DOHH2 (cell line): ENCODE results near the gene RETREG1.

Experiments used
- H3F3A ChIP-seq: fragments of 200-600 bp; sonication (generic), shearing (Covaris generic); 2 replicates; pipeline ENCODE4 v1.6.0; 2016; ENCODE audit warnings: antibody characterized with exemption, mild to moderate bottlenecking; ENCODE audit not compliant: control insufficient read depth, insufficient read depth
- H3K27ac ChIP-seq: fragments of 200-600 bp; sonication (generic); 2 replicates; pipeline ENCODE4 v1.5.1; 2014; ENCODE audit warnings: low read depth, mild to moderate bottlenecking, low read length, moderate library complexity
- H3K27me3 ChIP-seq: fragments of 200-600 bp; sonication (generic); 2 replicates; pipeline ENCODE4 v1.6.1; 2014; ENCODE audit warnings: mild to moderate bottlenecking, low read length, mixed read lengths; ENCODE audit not compliant: control insufficient read depth
- H3K36me3 ChIP-seq: fragments of 200-600 bp; sonication (generic); 2 replicates; pipeline ENCODE4 v1.6.1; 2014; ENCODE audit warnings: mild to moderate bottlenecking, low read length, moderate library complexity, mixed read lengths; ENCODE audit not compliant: control insufficient read depth
- H3K4me1 ChIP-seq: fragments of 200-600 bp; sonication (generic); 2 replicates; pipeline ENCODE4 v1.6.1; 2014; ENCODE audit warnings: mild to moderate bottlenecking, low read length, mixed read lengths; ENCODE audit not compliant: control insufficient read depth
- H3K4me2 ChIP-seq: fragments of 200-600 bp; sonication (generic); 2 replicates; pipeline ENCODE4 v1.6.0; 2014; ENCODE audit warnings: mild to moderate bottlenecking, low read length, moderate library complexity
- H3K4me3 ChIP-seq: fragments of 200-600 bp; sonication (generic); 2 replicates; pipeline ENCODE4 v1.5.1; 2014; ENCODE audit warnings: mild to moderate bottlenecking, low read length, mixed read lengths
- H3K79me2 ChIP-seq: fragments of 200-600 bp; sonication (generic); 2 replicates; pipeline ENCODE4 v1.6.1; 2014; ENCODE audit warnings: mild to moderate bottlenecking, low read length, mixed read lengths; ENCODE audit not compliant: control insufficient read depth
- H3K9me2 ChIP-seq: fragments of 200-600 bp; sonication (generic); replicated peaks from 2 replicates; pipeline ENCODE4 v1.6.1; 2014; ENCODE audit warnings: mild to moderate bottlenecking, low read length, mixed read lengths; ENCODE audit not compliant: control insufficient read depth
- H3K9me3 ChIP-seq: fragments of 200-600 bp; sonication (generic); 2 replicates; pipeline ENCODE4 v1.6.1; 2014; ENCODE audit warnings: antibody characterized with exemption, low read length, mixed read lengths; ENCODE audit not compliant: control insufficient read depth, insufficient read depth
- H4K20me1 ChIP-seq: fragments of 200-600 bp; sonication (generic); 2 replicates; pipeline ENCODE4 v1.6.0; 2014; ENCODE audit warnings: low read depth, mild to moderate bottlenecking, antibody characterized with exemption, low read length, moderate library complexity; ENCODE audit not compliant: control insufficient read depth, insufficient read depth
- CTCF ChIP-seq: fragments of 200-600 bp; sonication (generic); IDR thresholded peaks from one replicate; pipeline ENCODE4 v1.5.1; 2014; ENCODE audit warnings: antibody characterized with exemption, mild to moderate bottlenecking, low read depth, low read length; ENCODE audit not compliant: poor library complexity, severe bottlenecking
- EZH2phosphoT487 ChIP-seq: fragments of 200-600 bp; sonication (generic); IDR thresholded peaks from 2 replicates; pipeline ENCODE4 v1.6.1; 2017; ENCODE audit warnings: borderline replicate concordance, mild to moderate bottlenecking, antibody characterized with exemption, low read length, moderate library complexity, mixed read lengths

Gene RETREG1

GRCh38 chr5:16589658-16590057 lies 27.1 kb downstream of the RETREG1 start:
- TF ChIP-seq CTCF (no peak), EZH2phosphoT487 (no peak)
- Histone ChIP-seq H3K79me2 (no peaks in the 10 kb centered on the region), H3K4me3 (no peak overlapping the region), H3K9me3 (no peaks in the 10 kb centered on the region), H3K4me1 (peaks cover 16% of the 10 kb centered on the region), H3K27ac (no peak overlapping the region), H3K27me3 (no peaks in the 10 kb centered on the region), H3K9me2 (no peaks in the 10 kb centered on the region; the same call in 1 of the 2 replicates), H3K36me3 (no peaks in the 10 kb centered on the region), H3K4me2 (no peak overlapping the region), H3F3A (no peaks in the 10 kb centered on the region), H4K20me1 (no peaks in the 10 kb centered on the region)

DNA sequence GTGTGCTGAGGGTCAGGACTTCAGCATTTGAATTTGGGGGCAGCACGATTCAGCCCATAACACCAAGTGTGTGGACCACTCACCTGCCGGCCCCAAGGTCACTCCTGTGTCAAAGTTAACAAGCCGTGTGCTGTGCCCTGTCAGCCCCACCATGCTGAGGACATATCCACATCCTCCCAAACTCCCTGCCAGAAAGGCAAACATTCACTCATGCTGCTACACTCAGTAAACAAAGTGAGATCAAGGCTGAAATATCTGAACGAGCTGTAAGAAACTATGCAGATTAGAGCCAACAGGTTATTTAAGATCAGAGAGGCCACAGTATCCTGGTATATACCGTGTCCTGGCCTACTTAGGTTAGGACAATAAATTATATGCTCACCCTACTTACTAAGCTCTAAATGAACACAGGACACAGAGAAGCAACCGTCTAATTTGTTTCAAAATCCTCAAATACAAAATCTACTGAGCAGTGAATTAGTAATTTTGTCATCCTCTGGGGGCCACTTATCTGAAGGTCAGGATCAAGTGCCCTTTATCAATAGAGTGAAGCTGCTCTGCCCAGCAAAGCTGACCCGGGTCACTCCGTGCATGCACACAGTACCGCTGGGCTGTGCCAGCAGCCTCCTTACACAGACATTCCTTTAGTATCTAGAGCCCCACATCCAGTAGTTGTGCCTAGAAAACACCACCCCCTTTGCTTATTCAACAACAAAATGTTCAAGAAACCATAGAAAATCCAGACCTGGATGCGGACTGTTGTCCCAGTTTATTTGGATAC lies 28.2 kb downstream of the RETREG1 start:
- no peak overlapping the region for H3K4me2 ChIP-seq
- no peaks in the 10 kb centered on the region for H3K9me2 ChIP-seq
- H4K20me1 ChIP-seq, result no peaks in the 10 kb centered on the region
- no peaks in the 10 kb centered on the region for H3K36me3 ChIP-seq
- H3K9me3 ChIP-seq, result no peaks in the 10 kb centered on the region
- H3K27me3 ChIP-seq, result no peaks in the 10 kb centered on the region
- H3K4me3 ChIP-seq, result no peak overlapping the region
- H3K79me2 ChIP-seq, result no peaks in the 10 kb centered on the region
- TF ChIP-seq CTCF (no peak), EZH2phosphoT487 (no peak)
- H3F3A ChIP-seq, result no peaks in the 10 kb centered on the region
- H3K27ac ChIP-seq, result no peak overlapping the region
- H3K4me1 ChIP-seq, result peaks cover 16% of the 10 kb centered on the region

DNA sequence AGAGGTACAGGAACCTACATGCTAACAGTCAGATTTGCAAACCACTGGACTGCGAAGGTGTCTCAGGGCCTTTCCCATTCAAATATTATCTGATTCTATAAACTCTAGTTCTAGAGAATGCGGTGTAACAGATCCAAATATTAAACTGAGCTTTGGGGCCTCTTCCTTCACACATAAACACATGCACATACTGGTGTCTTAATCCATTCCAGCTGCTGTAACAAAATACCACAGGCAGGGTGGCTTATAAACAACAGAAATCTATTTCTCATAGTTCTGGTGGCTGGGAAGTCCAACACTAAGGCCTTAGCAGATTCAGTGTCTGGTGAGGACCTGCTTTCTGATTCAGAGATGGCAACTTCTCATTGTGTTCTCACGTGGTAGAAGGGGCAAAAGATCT lies 30.2 kb downstream of the RETREG1 start:
- H3K4me1 ChIP-seq, result peaks cover 16% of the 10 kb centered on the region
- H3K79me2 ChIP-seq, result no peaks in the 10 kb centered on the region
- H3K4me3 ChIP-seq, result no peak overlapping the region
- H3F3A ChIP-seq, result no peaks in the 10 kb centered on the region
- H4K20me1 ChIP-seq, result no peaks in the 10 kb centered on the region
- no peaks in the 10 kb centered on the region for H3K9me2 ChIP-seq
- H3K4me2 ChIP-seq, result peak overlapping the region; percentile 37
- H3K36me3 ChIP-seq, result no peaks in the 10 kb centered on the region
- TF ChIP-seq EZH2phosphoT487 (no peak), CTCF (no peak)
- no peak overlapping the region for H3K27ac ChIP-seq
- H3K9me3 ChIP-seq, result no peaks in the 10 kb centered on the region
- H3K27me3 ChIP-seq, result no peaks in the 10 kb centered on the region
